K562 (cell line): Measurements from ENCODE around the gene AFAP1. TPM values are rescaled to one million over a fixed set of nuclear protein-coding genes. Genes with fewer than 3 reads are reported as not detected.
A peak's percentile ranks its signal among the peaks of the same experiment; 100 is the strongest.

ENCODE experiments used
- ATAC-seq: fragments of 200-7000 bp; cut with Tn5 transposase; 3 replicates; pipeline ENCODE4 v1.9.1; 2020; ENCODE audit warnings: moderate library complexity
- BruUV-seq: library from RNA; stranded (reverse); fragments of 400-500 nt; replicated peaks from 2 replicates; lab custom pipeline; 2021; lab: Mats Ljungman, UMichigan
- CTCF ChIA-PET: fragments of 300-600 bp; formaldehyde crosslinking; extraction: SDS; loops from one replicate; lab custom pipeline; 2021; ENCODE audit warnings: low intra/inter-chr PET ratio; lab: Yijun Ruan, JAX
- POLR2A ChIA-PET: fragments of 300-600, 350-650 bp; sonication (Branson Sonifier 250); formaldehyde crosslinking; extraction: SDS; loops from one replicate; lab custom pipeline; 2021; ENCODE audit warnings: antibody characterized with exemption, inconsistent platforms; lab: Yijun Ruan, JAX
- DNase-seq, 4 experiments: peaks; one replicate each; pipeline versions ENCODE4 v3.0.0 to v3.0.0-alpha.2; 2011 to 2018; ENCODE audit warnings: low spot score in 3 of 4, mixed read lengths in 3 of 4; ENCODE audit errors: extremely low read depth in 1 of 4
- FAIRE-seq: peaks from 2 replicates; lab custom pipeline; 2011; peaks lifted over from hg19 to GRCh38; lab: Jason Lieb, UNC
- H2AFZ ChIP-seq: 2 replicates; pipeline ENCODE4 v1.6.0; 2011; ENCODE audit warnings: low read depth, low read length, control low read depth, inconsistent platforms
- H3K27ac ChIP-seq: fragments of 200-600 bp; 3 replicates; pipeline ENCODE4 v1.8.0; 2011; ENCODE audit warnings: low read depth, mild to moderate bottlenecking, control low read depth, inconsistent platforms, low read length, moderate library complexity, mixed read lengths; ENCODE audit errors: extremely low read depth
- H3K27me3 ChIP-seq, 2 experiments: fragments of 300-600 bp in 1 of 2; 2 replicates in 1 of 2; 3 replicates in 1 of 2; pipeline versions ENCODE4 v1.6.0 to v1.8.0; 2011; ENCODE audit warnings: inconsistent platforms in 2 of 2, low read length in 2 of 2, mild to moderate bottlenecking in 1 of 2, mixed read lengths in 1 of 2, moderate library complexity in 1 of 2; ENCODE audit not compliant: control insufficient read depth in 2 of 2, insufficient read depth in 2 of 2
- H3K36me3 ChIP-seq: fragments of 300-600 bp; 3 replicates; pipeline ENCODE4 v1.8.0; 2011; ENCODE audit warnings: mild to moderate bottlenecking, low read length, inconsistent platforms; ENCODE audit not compliant: control insufficient read depth, insufficient read depth
- H3K4me1 ChIP-seq, 2 experiments: fragments of 200-600 bp in 1 of 2; replicated peaks in 1 of 2; 2 replicates in 1 of 2; 3 replicates in 1 of 2; pipeline versions ENCODE4 v1.5.1 to v1.8.0; 2011; ENCODE audit warnings: inconsistent platforms in 2 of 2, low read length in 2 of 2, mild to moderate bottlenecking in 1 of 2, mixed read lengths in 1 of 2, moderate library complexity in 1 of 2; ENCODE audit not compliant: control insufficient read depth in 2 of 2, insufficient read depth in 2 of 2
- H3K4me2 ChIP-seq: 2 replicates; pipeline ENCODE4 v1.6.1; 2011; ENCODE audit warnings: low read length, control low read depth, inconsistent platforms, mixed read lengths; ENCODE audit not compliant: insufficient read depth
- H3K4me3 ChIP-seq: fragments of 200-600 bp; sonication (generic), shearing (Covaris generic); 2 replicates; pipeline ENCODE4 v1.5.1; 2016; ENCODE audit warnings: control low read depth, inconsistent platforms
- H3K79me2 ChIP-seq: fragments of 200-600 bp; 3 replicates; pipeline ENCODE4 v1.8.0; 2011; ENCODE audit warnings: low read length, inconsistent platforms; ENCODE audit not compliant: control insufficient read depth, insufficient read depth
- H3K9ac ChIP-seq, 2 experiments: 2 replicates each; pipeline versions ENCODE4 v1.6.0 to v1.6.1; 2011; ENCODE audit warnings: low read depth in 2 of 2, low read length in 2 of 2, control low read depth in 1 of 2, inconsistent platforms in 1 of 2, mild to moderate bottlenecking in 1 of 2, mixed read lengths in 1 of 2; ENCODE audit not compliant: insufficient read depth in 1 of 2
- H3K9me1 ChIP-seq: one replicate; pipeline ENCODE4 v1.6.0; 2011; ENCODE audit warnings: inconsistent platforms, mild to moderate bottlenecking, low read length, moderate library complexity; ENCODE audit not compliant: control insufficient read depth, insufficient read depth
- H3K9me3 ChIP-seq: replicated peaks from 2 replicates; pipeline ENCODE4 v1.5.1; 2011; ENCODE audit warnings: low read depth, low read length, inconsistent platforms; ENCODE audit not compliant: control insufficient read depth, insufficient read depth
- H4K20me1 ChIP-seq: replicated peaks from 2 replicates; pipeline ENCODE4 v1.6.1; 2011; ENCODE audit warnings: low read length, inconsistent platforms, mixed read lengths; ENCODE audit not compliant: control insufficient read depth, insufficient read depth
- CTCF ChIP-seq, 3 experiments: IDR thresholded peaks in 2 of 3; conservative IDR thresholded peaks in 1 of 3; 2 replicates each; pipeline ENCODE4 v1.5.1; 2011 to 2012; ENCODE audit warnings: low read length in 3 of 3, mild to moderate bottlenecking in 3 of 3, control low read depth in 2 of 3, improper control_type of control experiment in 1 of 3, inconsistent platforms in 1 of 3, low read depth in 1 of 3, mixed read lengths in 1 of 3, moderate library complexity in 1 of 3; ENCODE audit not compliant: insufficient read depth in 2 of 3
- E2F6 ChIP-seq, 2 experiments: IDR thresholded peaks; 2 replicates each; pipeline ENCODE4 v1.6.1; 2011; ENCODE audit warnings: borderline replicate concordance in 1 of 2, control low read depth in 1 of 2, low read depth in 1 of 2, low read length in 1 of 2, mild to moderate bottlenecking in 1 of 2, mixed read lengths in 1 of 2, moderate library complexity in 1 of 2; ENCODE audit not compliant: insufficient read depth in 1 of 2, insufficient read length in 1 of 2, poor library complexity in 1 of 2, severe bottlenecking in 1 of 2; ENCODE audit errors: extremely low read depth in 1 of 2
- POLR2B ChIP-seq: fragments of 450-650 bp; IDR thresholded peaks from 2 replicates; pipeline ENCODE4 v1.6.1; 2018; ENCODE audit warnings: low read depth; ENCODE audit not compliant: partially characterized antibody
- POLR2H ChIP-seq: IDR thresholded peaks from 2 replicates; pipeline ENCODE4 v1.6.1; 2016; ENCODE audit warnings: missing genetic modification characterization, low read depth, mild to moderate bottlenecking, control low read depth, missing compliant biosample characterization, moderate library complexity
- RAD21 ChIP-seq, 2 experiments: fragments of 250-450 bp in 1 of 2; fragments of 450-650 bp in 1 of 2; sonication (Bioruptor Pico) in 1 of 2; formaldehyde crosslinking in 1 of 2; IDR thresholded peaks in 1 of 2; conservative IDR thresholded peaks in 1 of 2; 2 replicates each; pipeline versions ENCODE4 v1.4.0 to v1.8.0; 2020 to 2022; ENCODE audit warnings: mild to moderate bottlenecking in 2 of 2, moderate library complexity in 1 of 2
- RBM14 ChIP-seq: fragments of 200-400 bp; formaldehyde crosslinking; IDR thresholded peaks from 2 replicates; pipeline ENCODE4 v1.6.1; 2018; ENCODE audit warnings: low read depth, mild to moderate bottlenecking, low read length, moderate library complexity, borderline replicate concordance; ENCODE audit not compliant: insufficient read depth
- ZBTB33 ChIP-seq: sonication (generic); formaldehyde crosslinking; IDR thresholded peaks from 2 replicates; pipeline ENCODE4 v1.8.1; 2023; ENCODE audit warnings: mild to moderate bottlenecking, missing genetic modification reagents
- ZNF707 ChIP-seq: fragments of 250-450 bp; sonication (Bioruptor Pico); conservative IDR thresholded peaks from 2 replicates; pipeline ENCODE4 v1.8.0; 2022; ENCODE audit warnings: inconsistent platforms, mild to moderate bottlenecking, moderate library complexity
- WGBS: fragments of 100-300 bp; shearing (Covaris generic); methylation state at CpG from one replicate; pipeline ENCODE4 v1.1.6; 2016; ENCODE audit warnings: low coverage, mixed read lengths; ENCODE audit not compliant: insufficient coverage; ENCODE audit errors: missing lambda C conversion rate; 5-methylcytosine and 5-hydroxymethylcytosine counted together
- in situ Hi-C: fragments of 300-500 bp; cut with MboI; formaldehyde crosslinking; loops from 4 replicates; pipeline ENCODE4 v1.15.0; 2018; ENCODE audit warnings: inconsistent platforms, mixed read lengths
- intact Hi-C: fragments of 100-400 bp; cut with micrococcal nuclease; formaldehyde crosslinking; loops from 2 replicates; pipeline ENCODE4 v1.14.2; 2022
- polyA plus RNA-seq, 8 experiments: library from polyadenylated mRNA; depleted of rRNA in 4 of 8; stranded (reverse) in 5 of 8; unstranded in 3 of 8; fragments of >200 nt; fragmentation: Nextera tagmentation in 2 of 8; fragmentation: Illumina TruSeq in 1 of 8; extraction: Ambion mirVana in 2 of 8; extraction: Trizol in 1 of 8; gene quantifications; 2 replicates each; pipeline versions ENCODE4 v1.2.1 to v1.2.3, GENCODE V29; 2011 to 2014; ENCODE audit warnings: inconsistent platforms in 1 of 8, missing spikeins in 1 of 8
- total RNA-seq, 7 experiments: library from RNA; depleted of rRNA in 6 of 7; stranded (reverse); fragments of >200 nt in 6 of 7; fragmentation: Illumina TruSeq in 2 of 7; extraction: Trizol in 2 of 7; gene quantifications; 2 replicates each; pipeline versions ENCODE4 v1.2.1 to v1.2.3, GENCODE V29; 2011 to 2021; ENCODE audit warnings: low replicate concordance in 1 of 7

AFAP1 gene
- total and polyA plus RNA-seq, 9 of the 15 experiments (the other 6 are each of a cell fraction or from before 2014, with no cell fraction given), result 0.07 to 0.42 (median 0.12) TPM; not detected in 1

GRCh38 chr4:7761720-7762119 is 177.9 kb downstream of the AFAP1 start:
- BruUV-seq, result no TSS peak
- peak; percentile 52 to 80 (median 73) for DNase-seq
- Histone ChIP-seq H3K9ac (no peak overlapping the region), H3K9me1 (no peaks in the 10 kb centered on the region), H4K20me1 (peaks cover 10% of the 10 kb centered on the region; the same call in 1 of the 2 replicates), H3K4me2 (no peak overlapping the region), H3K4me1 (peaks cover 0 to 25% of the 10 kb centered on the region in 2 experiments; a peak in 2 of 5 replicates), H2AFZ (no peak overlapping the region), H3K27ac (no peak overlapping the region), H3K79me2 (peaks cover 23% of the 10 kb centered on the region), H3K4me3 (no peak overlapping the region), H3K27me3 (no peaks in the 10 kb centered on the region), H3K36me3 (peaks cover 8% of the 10 kb centered on the region; the same call in 1 of the 3 replicates), H3K9me3 (no peaks in the 10 kb centered on the region; the same call in 1 of the 2 replicates)
- 25% methylated on average over 12 of the region's 12 CpGs for WGBS
- ATAC-seq, result peak; percentile 92
- ChIA-PET POLR2A (interaction anchor here (0.6 kb wide), 1 partner anchor 206 kb away, joined by 4 read pairs; no protein-coding TSS in a partner anchor), CTCF (interaction anchor here (0.7 kb wide), 1 partner anchor 672 kb away, joined by 3 read pairs; no protein-coding TSS in a partner anchor)
- TF ChIP-seq CTCF (IDR thresholded peaks at IDR 0.05 in 2 of 3, conservative IDR thresholded peaks at IDR 0.05 in 1 of 3; ENCODE audit: insufficient read depth in 2 of 3, low read depth in 1 of 3, low read length in 3 of 3) (peak; percentile 54 to 80 (median 69)), ZBTB33 (peak; percentile 92), RAD21 (CRISPR knock-in tag; conservative IDR thresholded peaks at IDR 0.05 in 1 of 2, IDR thresholded peaks at IDR 0.05 in 1 of 2) (peak in 1 of 2 experiments; percentile 60; a peak in 2 of 4 replicates), E2F6 (IDR thresholded peaks at IDR 0.05; ENCODE audit: borderline replicate concordance in 1 of 2, extremely low read depth in 1 of 2, insufficient read depth in 1 of 2, insufficient read length in 1 of 2, low read depth in 1 of 2, low read length in 1 of 2, poor library complexity in 1 of 2, severe bottlenecking in 1 of 2) (no peak), POLR2H (tag) (no peak), RBM14 (no peak), ZNF707 (CRISPR knock-in tag) (no peak), POLR2B (no peak)
- intact Hi-C loops, result no loop called here
- in situ Hi-C loops, result no loop called here
- peak; percentile 67 for FAIRE-seq
